Right atrium auricular region (tissue), 2 donors: ENCODE data around the gene SAMD3. TPM values are rescaled to one million over a fixed set of nuclear protein-coding genes. Genes with fewer than 3 reads are reported as not detected.

Experiments used
- DNase-seq: peaks from one replicate; pipeline ENCODE4 v3.0.0-alpha.2; 2019; ENCODE audit warnings: low spot score
- H3K27ac ChIP-seq, 2 donors: fragments of 200-600 bp; sonication (generic); 1 replicate in 1 of 2; 2 replicates in 1 of 2; pipeline ENCODE4 v1.5.1; 2016 to 2019
- H3K27me3 ChIP-seq, 2 donors: fragments of 200-600 bp; sonication (generic); one replicate each; pipeline versions ENCODE4 v1.5.1 to v1.6.0; 2017 to 2019
- H3K36me3 ChIP-seq: fragments of 200-600 bp; sonication (generic); one replicate; pipeline ENCODE4 v1.5.1; 2016
- H3K4me1 ChIP-seq, 2 donors: fragments of 200-600 bp; sonication (generic); one replicate each; pipeline versions ENCODE4 v1.5.1 to v1.6.0; 2017 to 2019
- H3K4me3 ChIP-seq, 2 donors: fragments of 200-600 bp; sonication (generic); 1 replicate in 1 of 2; 2 replicates in 1 of 2; pipeline ENCODE4 v1.5.1; 2017 to 2019; ENCODE audit warnings: mild to moderate bottlenecking in 1 of 2, moderate library complexity in 1 of 2
- H3K9me3 ChIP-seq, 2 donors: fragments of 200-600 bp; sonication (generic); one replicate each; pipeline ENCODE4 v1.5.1; 2019
- total RNA-seq, 2 donors: library from RNA; depleted of rRNA; stranded (reverse); fragments of >200 nt; gene quantifications; one replicate each; pipeline ENCODE4 v1.1.0, GENCODE V29; 2016
- TF ChIP-seq, protein P1 (sequence below), 2 donors: fragments of 200-600 bp; sonication (generic); IDR thresholded peaks; one replicate each; pipeline ENCODE4 v1.5.1; 2019; ENCODE audit warnings: antibody characterized with exemption in 2 of 2

Gene SAMD3
- total RNA-seq, 2 donors from 2014 or later: 0.67 TPM; not detected in 1

DNA sequence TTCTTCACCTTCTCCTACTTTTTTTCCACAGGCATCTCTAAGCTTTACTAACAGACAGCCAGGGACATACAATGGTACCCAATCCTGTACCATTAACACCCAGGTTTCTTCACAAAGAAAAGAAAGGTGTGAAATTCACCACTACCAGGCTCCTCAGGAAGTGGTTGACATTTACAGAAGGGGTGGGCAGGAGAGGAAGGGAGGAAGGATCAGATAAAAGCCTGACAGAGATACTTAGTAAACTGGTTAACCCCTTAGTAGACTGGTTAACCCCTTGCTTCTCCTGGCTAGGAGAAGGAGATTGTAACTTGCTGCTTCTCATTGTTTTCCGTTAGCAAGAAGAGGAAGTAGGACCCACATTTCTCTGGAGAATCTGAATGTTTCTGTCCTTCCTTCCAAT, 7.2 kb downstream of the SAMD3 start:
- H3K27me3 ChIP-seq: no peaks in the 10 kb centered on the region
- H3K4me3 ChIP-seq: no peak overlapping the region
- no peaks in the 10 kb centered on the region for H3K36me3 ChIP-seq
- TF ChIP-seq, protein P1, sequence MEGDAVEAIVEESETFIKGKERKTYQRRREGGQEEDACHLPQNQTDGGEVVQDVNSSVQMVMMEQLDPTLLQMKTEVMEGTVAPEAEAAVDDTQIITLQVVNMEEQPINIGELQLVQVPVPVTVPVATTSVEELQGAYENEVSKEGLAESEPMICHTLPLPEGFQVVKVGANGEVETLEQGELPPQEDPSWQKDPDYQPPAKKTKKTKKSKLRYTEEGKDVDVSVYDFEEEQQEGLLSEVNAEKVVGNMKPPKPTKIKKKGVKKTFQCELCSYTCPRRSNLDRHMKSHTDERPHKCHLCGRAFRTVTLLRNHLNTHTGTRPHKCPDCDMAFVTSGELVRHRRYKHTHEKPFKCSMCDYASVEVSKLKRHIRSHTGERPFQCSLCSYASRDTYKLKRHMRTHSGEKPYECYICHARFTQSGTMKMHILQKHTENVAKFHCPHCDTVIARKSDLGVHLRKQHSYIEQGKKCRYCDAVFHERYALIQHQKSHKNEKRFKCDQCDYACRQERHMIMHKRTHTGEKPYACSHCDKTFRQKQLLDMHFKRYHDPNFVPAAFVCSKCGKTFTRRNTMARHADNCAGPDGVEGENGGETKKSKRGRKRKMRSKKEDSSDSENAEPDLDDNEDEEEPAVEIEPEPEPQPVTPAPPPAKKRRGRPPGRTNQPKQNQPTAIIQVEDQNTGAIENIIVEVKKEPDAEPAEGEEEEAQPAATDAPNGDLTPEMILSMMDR (IDR thresholded peaks at IDR 0.05): no peak
- no peaks in the 10 kb centered on the region for H3K4me1 ChIP-seq
- DNase-seq: no peak
- H3K27ac ChIP-seq: no peak overlapping the region
- no peaks in the 10 kb centered on the region for H3K9me3 ChIP-seq

DNA sequence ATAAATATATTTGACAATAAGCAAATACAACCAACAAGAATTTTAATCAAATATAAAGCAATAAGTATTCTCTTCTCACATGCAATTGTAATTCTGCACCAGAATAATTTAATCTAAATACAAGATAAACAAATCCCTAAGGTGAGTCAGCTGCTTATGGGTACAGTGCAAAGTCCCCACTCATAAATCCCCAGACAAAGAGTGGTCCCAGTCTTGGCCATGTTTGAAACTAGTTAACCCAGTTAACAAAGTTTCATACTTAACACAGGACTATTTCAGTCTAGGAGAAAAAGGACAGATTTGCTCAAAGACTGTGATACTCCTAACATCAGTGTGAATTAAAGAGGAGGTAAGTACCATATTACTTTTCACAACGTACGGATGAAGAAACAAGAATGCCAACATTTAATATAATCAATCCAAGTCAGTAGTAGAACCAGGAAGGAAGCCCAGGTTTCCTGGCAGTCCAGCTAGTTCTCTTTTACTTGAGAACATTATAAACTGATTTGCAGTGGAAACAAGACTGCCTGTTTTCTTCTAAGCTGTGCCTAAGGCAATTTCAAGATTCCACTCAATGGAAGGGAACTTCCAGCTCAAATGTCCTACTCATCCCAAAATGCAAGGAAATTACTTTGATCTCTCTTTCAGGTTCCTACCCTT, 10.4 kb downstream of the SAMD3 start:
- Histone ChIP-seq H3K4me1 (no peaks in the 10 kb centered on the region), H3K4me3 (no peak overlapping the region), H3K27me3 (no peaks in the 10 kb centered on the region), H3K27ac (no peak overlapping the region), H3K36me3 (no peaks in the 10 kb centered on the region), H3K9me3 (no peaks in the 10 kb centered on the region)
- no peak for DNase-seq
- TF ChIP-seq, protein P1 (IDR thresholded peaks at IDR 0.05): no peak

DNA sequence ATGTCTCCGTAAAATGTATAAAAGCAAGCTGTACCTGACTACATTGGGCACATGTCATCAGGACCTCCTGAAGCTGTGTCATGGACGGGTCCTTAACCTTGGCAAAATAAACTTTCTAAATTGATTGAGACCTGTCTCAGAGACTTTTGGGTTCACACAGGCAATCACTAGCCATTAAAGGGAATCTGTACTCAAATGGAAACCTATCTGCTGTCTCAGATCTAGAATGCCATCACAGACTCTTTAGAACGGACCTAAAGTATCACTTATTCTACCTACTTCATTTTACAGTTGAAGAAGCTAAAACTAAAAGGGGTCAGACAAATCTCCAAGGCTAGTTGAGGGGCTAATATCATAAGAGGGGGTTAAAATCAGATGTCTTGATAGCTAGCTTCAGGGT, 11.1 kb downstream of the SAMD3 start:
- no peak for DNase-seq
- Histone ChIP-seq H3K27ac (no peak overlapping the region), H3K27me3 (no peaks in the 10 kb centered on the region), H3K36me3 (no peaks in the 10 kb centered on the region), H3K4me1 (no peaks in the 10 kb centered on the region), H3K4me3 (no peak overlapping the region), H3K9me3 (no peaks in the 10 kb centered on the region)
- TF ChIP-seq, protein P1 (IDR thresholded peaks at IDR 0.05): no peak

DNA sequence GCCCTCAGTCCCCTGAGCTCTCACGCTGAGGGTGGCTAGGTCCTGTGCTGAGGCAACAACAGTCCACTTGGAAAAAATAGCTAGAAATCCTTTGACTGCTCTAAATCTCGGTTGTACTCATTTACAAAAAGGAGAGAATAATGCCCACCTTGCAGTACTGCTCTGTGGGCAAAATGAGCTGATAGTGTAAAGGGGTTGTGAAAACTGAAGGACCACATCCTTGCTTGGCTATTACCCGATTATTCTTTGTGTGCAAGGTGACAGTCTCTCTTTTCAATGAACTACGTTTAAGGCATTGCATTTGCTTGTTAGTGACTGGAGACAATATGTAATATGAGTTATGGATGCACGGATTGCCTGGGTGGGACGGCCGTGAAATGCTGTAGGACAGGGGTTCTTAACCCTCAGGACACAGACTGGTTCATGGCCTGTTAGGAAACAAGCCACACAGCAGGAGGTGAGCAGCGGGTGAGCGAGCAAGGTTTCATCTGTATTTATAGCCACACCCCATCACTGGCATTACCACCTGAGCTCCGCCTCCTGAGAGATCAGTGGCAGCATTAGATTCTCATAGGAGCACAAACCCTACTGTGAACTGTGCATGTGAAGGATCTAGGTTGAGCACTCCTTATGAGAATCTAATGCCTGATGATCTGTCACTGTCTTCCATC, 14.6 kb downstream of the SAMD3 start:
- no peak for DNase-seq
- TF ChIP-seq, protein P1 (IDR thresholded peaks at IDR 0.05): no peak

DNA sequence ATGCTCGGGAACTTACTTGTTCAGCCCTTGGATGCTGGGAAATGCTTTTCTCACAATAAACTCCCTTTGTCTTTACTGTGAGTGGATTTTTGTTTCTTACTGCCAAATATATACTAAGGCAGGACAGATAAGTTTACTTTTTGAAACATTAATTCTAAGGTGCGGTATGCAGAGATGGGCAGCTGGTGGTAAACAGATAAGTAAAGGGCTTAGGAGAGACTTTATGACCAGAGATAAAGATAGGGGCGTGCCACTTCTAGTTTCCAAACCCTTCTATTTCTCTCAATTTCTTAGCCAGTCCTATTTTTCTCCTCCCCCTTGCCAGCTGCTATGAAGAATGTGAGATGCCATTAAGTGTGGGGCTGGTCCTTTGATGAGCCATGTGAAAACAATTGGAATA, 16.3 kb downstream of the SAMD3 start:
- Histone ChIP-seq H3K27ac (no peak overlapping the region), H3K9me3 (no peaks in the 10 kb centered on the region), H3K4me3 (no peak overlapping the region), H3K4me1 (no peaks in the 10 kb centered on the region), H3K27me3 (no peaks in the 10 kb centered on the region), H3K36me3 (no peaks in the 10 kb centered on the region)
- TF ChIP-seq, protein P1 (IDR thresholded peaks at IDR 0.05): no peak
- DNase-seq: no peak

More for the DNA sequence above, 14.6 kb downstream of the SAMD3 start:
- H3K4me3 ChIP-seq: no peak overlapping the region
- H3K27me3 ChIP-seq: no peaks in the 10 kb centered on the region
- no peaks in the 10 kb centered on the region for H3K9me3 ChIP-seq
- H3K27ac ChIP-seq: no peak overlapping the region
- H3K4me1 ChIP-seq: no peaks in the 10 kb centered on the region
- no peaks in the 10 kb centered on the region for H3K36me3 ChIP-seq
